Kidney (tissue), 14 donors: ENCODE data around the gene SPTLC3. TPM values are rescaled to one million over a fixed set of nuclear protein-coding genes. Genes with fewer than 3 reads are reported as not detected.

Experiments
- DNase-seq, 5 donors: peaks; one replicate each; pipeline ENCODE4 v3.0.0-alpha.2; 2013 to 2020
- FAIRE-seq: peaks from 2 replicates; lab custom pipeline; 2012; peaks lifted over from hg19 to GRCh38; lab: Jason Lieb, UNC
- H3K27ac ChIP-seq, 2 donors: one replicate each; pipeline ENCODE4 v1.7.0; 2013; ENCODE audit warnings: low read depth in 2 of 2, low read length in 2 of 2, inconsistent platforms in 1 of 2
- H3K27me3 ChIP-seq: one replicate; pipeline ENCODE4 v1.7.1; 2013; ENCODE audit warnings: low read length, inconsistent platforms; ENCODE audit not compliant: control insufficient read depth, insufficient read depth
- H3K36me3 ChIP-seq, 3 donors: one replicate each; pipeline versions ENCODE4 v1.7.0 to v1.7.1; 2013; ENCODE audit warnings: low read length in 3 of 3, control low read depth in 1 of 3, inconsistent platforms in 1 of 3; ENCODE audit not compliant: insufficient read depth in 3 of 3, control insufficient read depth in 2 of 3
- H3K4me1 ChIP-seq, 3 donors: one replicate each; pipeline versions ENCODE4 v1.7.0 to v1.7.1; 2013; ENCODE audit warnings: low read length in 3 of 3, inconsistent platforms in 1 of 3, low read depth in 1 of 3; ENCODE audit not compliant: control insufficient read depth in 2 of 3, insufficient read depth in 2 of 3
- H3K4me3 ChIP-seq, 3 donors: one replicate each; pipeline versions ENCODE4 v1.7.0 to v1.8.1; 2013; ENCODE audit warnings: low read length in 3 of 3, control low read depth in 1 of 3, inconsistent platforms in 1 of 3
- H3K9ac ChIP-seq, 3 donors: one replicate each; pipeline versions ENCODE4 v1.7.0 to v1.7.1; 2013; ENCODE audit warnings: low read length in 3 of 3, control low read depth in 1 of 3, inconsistent platforms in 1 of 3
- H3K9me3 ChIP-seq, 3 donors: one replicate each; pipeline versions ENCODE4 v1.7.0 to v1.7.1; 2013; ENCODE audit warnings: low read length in 3 of 3, control low read depth in 1 of 3, inconsistent platforms in 1 of 3; ENCODE audit not compliant: control insufficient read depth in 2 of 3, insufficient read depth in 1 of 3
- intact Hi-C: fragments of 100-400 bp; cut with DNase I; formaldehyde crosslinking; loops from one replicate; pipeline ENCODE4 v1.11.1; 2022
- polyA plus RNA-seq: library from polyadenylated mRNA; stranded (reverse); fragments of 350-450 nt; fragmentation: Illumina TruSeq; extraction: RNeasy Lipid Tissue Mini Kit (QIAGEN cat#74804); gene quantifications from one replicate; pipeline ENCODE4 v1.2.3, GENCODE V29; 2014; ENCODE audit warnings: low read depth, low replicate concordance; ENCODE audit not compliant: insufficient read depth
- total RNA-seq: library from RNA; stranded (reverse); fragmentation: NEBNext Ultra II Directional; extraction: Animal tissue kit (Norgen Biotek cat#: 25700); gene quantifications from one replicate; pipeline ENCODE4 v1.2.1, GENCODE V29; 2021
- TF ChIP-seq, protein P1 (sequence below): IDR thresholded peaks from 3 replicates; pipeline ENCODE4 v1.5.1; 2012; ENCODE audit warnings: mild to moderate bottlenecking, moderate library complexity, borderline replicate concordance; ENCODE audit not compliant: insufficient read depth; ENCODE audit errors: extremely low read depth
- donor health status: control.
- donor health status: control.
- donor health status: control.
- donor health status: control.
- donor health status: control.
- donor health status: DM: yes; HTN: yes; CAD: no.
- donor health status: Normal renal cell carcinoma (clear cell type).

The SPTLC3 gene
- total and polyA plus RNA-seq, 2 donors from 2014 or later = 7.1 to 65.9 TPM

DNA sequence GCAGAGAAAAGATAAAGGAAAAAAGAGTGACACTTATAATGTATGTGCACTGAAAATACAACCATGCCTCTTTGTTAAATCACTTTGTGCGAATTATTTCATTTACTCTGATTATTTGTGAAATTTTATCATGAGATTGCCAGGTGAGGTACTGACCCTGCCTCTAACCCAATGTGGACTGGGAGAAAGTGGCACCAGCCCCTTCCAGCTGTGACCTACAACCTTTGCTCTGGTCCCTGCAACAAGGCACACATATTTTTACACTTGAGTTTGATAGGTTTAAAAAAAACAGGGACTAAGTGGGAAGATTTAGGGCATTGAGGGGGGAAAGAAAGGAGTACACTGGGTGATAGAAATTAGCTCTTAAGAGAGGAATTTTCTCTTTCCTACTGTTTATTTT, 132.0 kb downstream of the SPTLC3 start:
- TF ChIP-seq, protein P1, sequence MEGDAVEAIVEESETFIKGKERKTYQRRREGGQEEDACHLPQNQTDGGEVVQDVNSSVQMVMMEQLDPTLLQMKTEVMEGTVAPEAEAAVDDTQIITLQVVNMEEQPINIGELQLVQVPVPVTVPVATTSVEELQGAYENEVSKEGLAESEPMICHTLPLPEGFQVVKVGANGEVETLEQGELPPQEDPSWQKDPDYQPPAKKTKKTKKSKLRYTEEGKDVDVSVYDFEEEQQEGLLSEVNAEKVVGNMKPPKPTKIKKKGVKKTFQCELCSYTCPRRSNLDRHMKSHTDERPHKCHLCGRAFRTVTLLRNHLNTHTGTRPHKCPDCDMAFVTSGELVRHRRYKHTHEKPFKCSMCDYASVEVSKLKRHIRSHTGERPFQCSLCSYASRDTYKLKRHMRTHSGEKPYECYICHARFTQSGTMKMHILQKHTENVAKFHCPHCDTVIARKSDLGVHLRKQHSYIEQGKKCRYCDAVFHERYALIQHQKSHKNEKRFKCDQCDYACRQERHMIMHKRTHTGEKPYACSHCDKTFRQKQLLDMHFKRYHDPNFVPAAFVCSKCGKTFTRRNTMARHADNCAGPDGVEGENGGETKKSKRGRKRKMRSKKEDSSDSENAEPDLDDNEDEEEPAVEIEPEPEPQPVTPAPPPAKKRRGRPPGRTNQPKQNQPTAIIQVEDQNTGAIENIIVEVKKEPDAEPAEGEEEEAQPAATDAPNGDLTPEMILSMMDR = no peak
- H3K4me3 ChIP-seq = no peak overlapping the region
- no peaks in the 10 kb centered on the region for H3K36me3 ChIP-seq
- intact Hi-C loops = no loop called here
- H3K9ac ChIP-seq = no peak overlapping the region
- DNase-seq (no peak), FAIRE-seq (no peak)
- H3K27ac ChIP-seq = no peak overlapping the region
- H3K27me3 ChIP-seq = no peaks in the 10 kb centered on the region
- H3K9me3 ChIP-seq = no peaks in the 10 kb centered on the region
- H3K4me1 ChIP-seq = no peaks in the 10 kb centered on the region

DNA sequence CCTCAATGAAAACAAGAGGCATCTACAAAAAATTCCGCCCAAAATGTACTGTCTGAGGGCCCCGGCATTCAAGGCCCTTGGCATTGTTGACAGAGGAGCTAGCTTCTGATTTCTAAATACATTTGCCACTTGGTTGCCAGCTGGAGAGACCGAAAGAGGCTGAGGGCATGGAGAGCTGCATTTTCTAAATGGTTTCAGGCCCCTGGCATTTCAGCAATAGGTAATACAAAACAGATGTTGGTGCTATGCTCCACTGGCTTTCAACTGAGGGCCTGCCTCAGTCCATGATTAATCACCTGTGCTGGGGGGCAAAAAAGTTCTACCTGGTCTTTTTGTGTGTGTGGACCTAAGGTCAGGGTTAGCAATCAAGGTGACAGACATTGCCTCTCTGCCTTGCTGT, 132.8 kb downstream of the SPTLC3 start:
- no peaks in the 10 kb centered on the region for H3K27me3 ChIP-seq
- no peaks in the 10 kb centered on the region for H3K4me1 ChIP-seq
- no peaks in the 10 kb centered on the region for H3K9me3 ChIP-seq
- H3K4me3 ChIP-seq = no peak overlapping the region
- H3K9ac ChIP-seq = no peak overlapping the region
- intact Hi-C loops = no loop called here
- DNase-seq (peak in 3 of 5 donors; percentile 53 to 65 (median 61)), FAIRE-seq (no peak)
- no peak overlapping the region for H3K27ac ChIP-seq
- TF ChIP-seq, protein P1 = no peak
- H3K36me3 ChIP-seq = no peaks in the 10 kb centered on the region

DNA sequence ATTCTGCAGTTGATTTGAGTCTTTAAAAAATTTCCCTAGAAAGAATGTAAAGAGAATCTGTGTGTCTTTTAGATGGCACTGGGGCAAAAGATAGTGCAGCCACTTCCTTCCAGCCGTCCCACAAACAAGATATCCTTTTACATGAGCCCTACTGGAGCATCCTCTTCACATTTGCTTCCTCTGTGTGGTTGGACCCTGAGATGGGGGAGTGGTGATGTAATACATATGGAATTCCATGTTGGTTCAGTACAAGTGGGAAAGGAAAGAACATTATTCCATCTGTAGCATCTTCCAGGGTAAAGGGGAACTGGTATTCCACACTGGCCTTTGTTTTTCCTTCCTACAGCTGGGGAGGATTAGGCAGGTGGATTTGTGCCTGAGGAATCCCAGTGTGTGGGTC, 133.4 kb downstream of the SPTLC3 start:
- DNase-seq (peak in 2 of 5 donors; percentile 54 to 58), FAIRE-seq (no peak)
- no peak overlapping the region for H3K4me3 ChIP-seq
- intact Hi-C loops = no loop called here
- no peaks in the 10 kb centered on the region for H3K27me3 ChIP-seq
- no peak overlapping the region for H3K9ac ChIP-seq
- H3K27ac ChIP-seq = no peak overlapping the region
- TF ChIP-seq, protein P1 = no peak
- H3K36me3 ChIP-seq = no peaks in the 10 kb centered on the region
- no peaks in the 10 kb centered on the region for H3K9me3 ChIP-seq
- peaks cover 0 to 2% (median 0%) of the 10 kb centered on the region in 3 donors for H3K4me1 ChIP-seq
